GM10266 (cell line): ENCODE data around the gene TMEM273.
A peak's percentile ranks its signal among the peaks of the same experiment; 100 is the strongest.

Experiments
- DNase-seq: peaks from one replicate; pipeline ENCODE4 v3.0.0; 2012; ENCODE audit errors: extremely low spot score
- TF ChIP-seq, protein P1 (sequence below): IDR thresholded peaks from 2 replicates; pipeline ENCODE4 v1.5.1; 2012; ENCODE audit warnings: mild to moderate bottlenecking, low read depth; ENCODE audit not compliant: control insufficient read depth, insufficient read depth; ENCODE audit errors: missing control alignments

Gene TMEM273

DNA sequence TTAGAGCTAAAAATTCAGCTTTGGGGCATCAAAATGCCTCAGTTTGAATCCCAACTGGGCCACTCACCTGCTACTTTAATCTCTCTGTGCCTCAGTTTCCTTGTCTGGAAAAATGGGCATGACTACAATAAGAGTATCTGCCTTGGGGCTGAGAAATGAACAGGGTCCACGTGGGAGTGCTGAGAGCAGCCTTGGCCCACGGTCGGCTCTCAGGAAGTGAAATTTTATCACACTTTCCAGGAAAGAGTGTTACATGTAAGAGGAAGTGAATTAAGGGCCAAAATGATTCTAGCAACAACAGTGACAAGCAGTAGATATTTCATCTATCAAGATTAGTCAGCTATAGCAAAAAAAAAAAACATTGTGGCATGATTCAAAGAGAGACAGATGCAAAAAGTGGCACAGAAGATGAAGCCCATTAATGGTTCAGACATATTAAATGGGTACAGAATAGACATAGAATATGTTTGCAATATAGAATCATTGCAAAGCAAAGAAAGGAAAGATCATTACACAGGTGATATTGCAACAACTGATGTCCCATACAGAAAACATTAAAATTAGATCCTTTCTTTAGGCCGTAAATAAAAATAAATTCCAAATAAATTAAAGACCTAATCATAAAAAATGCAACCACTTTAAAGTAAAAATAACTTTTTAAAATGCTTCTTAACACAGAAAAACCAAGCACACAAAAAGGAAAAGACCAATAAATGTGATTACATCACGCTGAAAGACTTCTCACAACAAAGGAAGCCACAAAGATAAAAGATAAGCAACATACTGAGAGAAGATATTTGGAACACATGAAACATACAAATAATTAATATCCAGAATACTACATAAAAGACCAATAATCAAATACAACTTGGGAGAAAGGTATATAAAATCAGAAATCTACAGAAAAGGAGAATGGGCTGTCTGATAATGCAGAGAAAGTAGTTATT, 4.3 kb downstream of the TMEM273 start:
- no peak for DNase-seq
- TF ChIP-seq, protein P1, sequence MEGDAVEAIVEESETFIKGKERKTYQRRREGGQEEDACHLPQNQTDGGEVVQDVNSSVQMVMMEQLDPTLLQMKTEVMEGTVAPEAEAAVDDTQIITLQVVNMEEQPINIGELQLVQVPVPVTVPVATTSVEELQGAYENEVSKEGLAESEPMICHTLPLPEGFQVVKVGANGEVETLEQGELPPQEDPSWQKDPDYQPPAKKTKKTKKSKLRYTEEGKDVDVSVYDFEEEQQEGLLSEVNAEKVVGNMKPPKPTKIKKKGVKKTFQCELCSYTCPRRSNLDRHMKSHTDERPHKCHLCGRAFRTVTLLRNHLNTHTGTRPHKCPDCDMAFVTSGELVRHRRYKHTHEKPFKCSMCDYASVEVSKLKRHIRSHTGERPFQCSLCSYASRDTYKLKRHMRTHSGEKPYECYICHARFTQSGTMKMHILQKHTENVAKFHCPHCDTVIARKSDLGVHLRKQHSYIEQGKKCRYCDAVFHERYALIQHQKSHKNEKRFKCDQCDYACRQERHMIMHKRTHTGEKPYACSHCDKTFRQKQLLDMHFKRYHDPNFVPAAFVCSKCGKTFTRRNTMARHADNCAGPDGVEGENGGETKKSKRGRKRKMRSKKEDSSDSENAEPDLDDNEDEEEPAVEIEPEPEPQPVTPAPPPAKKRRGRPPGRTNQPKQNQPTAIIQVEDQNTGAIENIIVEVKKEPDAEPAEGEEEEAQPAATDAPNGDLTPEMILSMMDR, result no peak

DNA sequence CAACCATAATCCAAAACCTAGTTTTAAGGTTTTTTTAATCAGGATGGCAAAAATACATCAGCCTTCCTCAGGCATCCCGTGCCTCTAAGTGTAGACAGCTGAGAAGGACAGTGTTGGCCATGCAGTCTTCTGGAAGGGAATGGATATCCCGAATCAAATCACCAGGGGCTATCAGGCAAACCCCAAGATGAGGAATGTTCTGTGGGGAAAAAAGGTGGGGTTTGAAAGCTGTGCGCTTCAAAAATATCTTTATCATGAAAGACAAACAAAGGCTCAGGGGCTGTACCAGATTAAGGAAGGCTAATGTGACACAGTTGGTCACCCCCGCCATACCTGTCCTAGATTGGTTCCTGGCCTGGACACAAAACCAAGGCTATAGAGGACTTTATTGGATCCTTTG, 5.4 kb downstream of the TMEM273 start:
- no peak for DNase-seq
- TF ChIP-seq, protein P1, result no peak

DNA sequence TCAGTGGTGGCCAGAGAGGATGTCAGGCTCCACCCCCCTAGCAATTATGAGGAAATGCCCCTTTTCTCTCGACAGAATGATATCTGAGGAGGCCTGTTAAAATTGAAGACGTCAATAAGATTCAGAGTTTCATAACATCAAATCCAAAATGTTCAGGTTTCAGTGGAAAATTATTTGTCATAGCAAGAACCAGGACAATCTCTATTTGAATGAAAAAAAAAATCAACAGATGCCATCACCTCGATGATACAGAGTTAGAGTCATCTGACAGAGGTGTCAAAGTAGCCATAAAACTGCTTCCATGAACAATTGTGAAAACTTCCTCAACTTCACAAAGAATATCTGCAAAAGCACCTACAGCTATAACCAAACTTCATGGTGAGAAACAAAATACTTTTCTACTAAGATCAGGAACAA, 7.7 kb downstream of the TMEM273 start:
- TF ChIP-seq, protein P1, result no peak
- DNase-seq, result no peak

DNA sequence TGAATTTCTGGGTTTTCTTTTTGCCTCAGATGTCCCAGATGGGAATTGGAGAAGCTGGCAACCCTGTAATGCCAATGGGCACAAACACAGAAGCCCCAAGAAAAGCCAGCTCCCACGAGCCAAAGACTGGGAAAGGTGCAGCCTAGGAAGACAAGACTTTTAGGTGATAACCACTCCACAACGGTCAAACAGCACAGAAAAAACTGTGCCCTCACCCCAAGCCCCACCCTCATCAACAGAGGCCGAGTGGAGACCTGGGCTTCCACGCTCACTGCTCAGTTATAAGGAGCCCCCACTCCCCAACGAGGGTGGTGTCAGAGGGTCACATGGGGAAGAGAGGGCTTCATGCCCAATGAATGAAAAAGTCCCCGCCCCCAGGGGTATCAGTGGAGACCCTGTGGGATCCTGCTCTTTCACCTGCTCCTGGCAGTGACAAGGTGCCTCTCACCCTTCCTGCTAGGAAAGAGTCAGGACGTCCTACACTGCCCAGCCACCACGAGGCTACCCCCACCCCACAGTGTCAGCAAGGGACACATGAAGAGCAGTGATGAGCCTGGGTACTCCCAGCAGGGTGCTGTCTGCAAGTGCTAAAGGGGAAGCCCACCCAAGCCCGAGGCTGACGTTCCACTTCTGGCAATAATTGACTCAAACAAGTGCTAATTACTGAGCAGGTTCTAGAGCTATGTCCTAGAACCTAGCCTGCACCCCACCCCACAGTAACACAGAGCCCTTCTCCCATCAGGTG, 8.3 kb downstream of the TMEM273 start:
- TF ChIP-seq, protein P1, result no peak
- no peak for DNase-seq

DNA sequence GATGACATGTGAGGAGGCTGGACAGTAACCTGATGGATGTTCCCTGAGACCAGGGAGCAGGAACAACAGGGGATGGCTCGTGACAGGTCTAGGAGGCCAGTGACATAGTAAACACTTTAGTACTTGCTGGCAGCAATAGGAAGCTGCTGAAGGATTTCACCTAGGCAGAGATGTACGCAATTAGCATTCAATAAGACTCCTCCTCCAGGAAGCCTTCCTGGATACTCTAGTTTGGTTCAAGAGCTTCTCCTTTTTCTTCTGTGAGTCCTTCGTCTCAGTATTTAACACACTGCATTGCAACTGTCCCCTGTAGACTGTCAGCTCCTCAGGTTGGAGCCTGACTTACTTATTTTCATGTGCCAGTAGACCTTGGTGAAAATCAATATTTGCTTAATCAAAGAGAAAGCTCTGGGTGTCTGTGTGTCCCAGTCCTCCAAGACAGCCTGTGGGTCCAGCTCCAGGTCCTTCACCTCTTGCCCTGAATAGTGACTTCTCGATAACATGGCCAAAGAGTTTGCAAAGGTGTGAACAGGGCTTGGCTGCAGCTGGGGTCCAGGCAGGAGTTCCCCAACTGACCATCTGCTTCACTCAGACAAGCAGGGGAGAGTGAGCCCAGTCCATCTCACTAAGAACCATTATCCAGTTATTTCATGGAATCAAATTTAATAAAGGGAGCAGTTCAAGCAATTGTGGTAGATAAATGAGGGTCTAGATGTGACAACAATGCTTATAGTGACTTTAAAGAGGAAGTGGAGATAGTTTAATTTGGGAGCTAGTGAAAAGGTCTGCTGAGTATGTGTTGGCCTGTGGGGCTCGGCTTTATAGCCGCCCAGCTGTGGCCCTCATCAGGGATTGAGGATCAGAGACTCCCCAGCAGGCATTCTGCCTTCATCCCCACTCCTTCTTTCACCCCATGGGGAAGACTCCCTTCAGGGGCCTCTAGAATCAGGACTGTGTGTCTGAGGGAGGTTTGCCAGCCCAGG, 9.4 kb downstream of the TMEM273 start:
- no peak for DNase-seq
- TF ChIP-seq, protein P1, result no peak

DNA sequence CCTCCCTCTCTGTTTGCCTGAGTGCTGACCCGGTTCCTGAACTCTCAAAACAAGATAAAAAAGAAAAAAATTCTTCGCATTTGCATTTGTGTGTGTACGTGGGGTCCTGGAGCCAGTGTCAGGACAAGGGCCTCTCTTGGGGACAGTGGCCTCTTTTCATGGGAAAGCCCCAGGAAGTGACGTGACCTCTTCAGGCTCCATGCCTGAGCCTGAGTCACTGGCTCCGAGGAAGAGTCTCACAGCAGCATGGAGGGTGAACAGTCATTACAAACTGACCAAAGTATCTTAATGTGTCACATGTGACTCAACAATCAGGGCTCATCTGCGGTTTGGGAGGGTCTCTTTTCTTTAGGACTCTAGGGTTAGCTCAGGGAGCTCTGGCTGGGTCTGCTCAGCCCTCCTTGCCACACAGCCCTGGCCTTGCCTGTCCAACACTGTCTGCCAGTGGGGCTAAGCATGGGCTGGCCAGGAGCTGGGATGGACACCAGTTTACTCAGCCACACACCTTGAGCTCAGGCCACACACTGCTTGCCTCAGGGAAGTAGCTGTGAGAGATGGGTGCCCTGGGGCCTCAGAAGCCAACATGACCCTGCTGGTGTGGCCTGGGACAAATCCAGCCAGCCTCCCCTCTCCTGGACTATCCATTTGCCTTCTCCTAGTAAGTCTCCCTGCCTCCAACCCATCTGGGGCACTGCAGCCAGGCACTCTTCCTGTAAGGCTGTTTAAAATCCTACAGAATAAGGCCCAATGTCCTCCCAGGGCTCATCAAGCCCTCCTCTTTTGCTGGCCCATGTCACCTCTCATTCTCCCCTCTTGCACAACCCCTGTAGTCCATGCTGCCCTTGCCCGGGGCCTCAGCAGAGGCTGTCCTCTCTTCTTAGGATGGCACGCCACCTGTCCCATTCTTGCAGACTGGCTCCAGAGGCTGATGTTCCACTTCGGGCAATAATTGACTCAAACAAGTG, 10.5 kb downstream of the TMEM273 start:
- TF ChIP-seq, protein P1, result no peak
- DNase-seq, result peak; percentile 83
